ENCODE data around the gene SLFN14.
"Not testable (repeated sequence)": the region's sequence is repeated elsewhere in the genome, so short reads cannot be mapped to it uniquely, and the experiment has no call there.

Gene SLFN14

DNA sequence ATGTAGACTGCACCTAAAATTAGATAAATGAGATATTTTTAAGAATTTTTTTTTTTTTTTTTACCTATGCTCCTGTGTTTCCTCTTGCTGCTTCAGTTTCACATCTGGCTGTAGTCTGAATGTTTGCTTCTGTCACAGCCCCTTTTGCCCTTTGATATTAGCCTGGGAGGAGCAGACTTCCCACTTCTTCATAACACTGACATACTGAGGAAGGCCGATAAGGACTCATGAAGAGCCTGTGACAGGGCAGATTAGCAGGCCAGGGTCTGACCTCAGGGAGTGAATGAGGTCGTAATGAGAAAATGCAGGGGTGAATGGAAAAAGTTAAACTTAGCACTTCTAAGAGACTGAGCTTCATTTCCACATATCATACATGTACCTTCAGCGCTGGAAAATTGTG is at the start of gene SLFN14:
TSS of gene SLFN14 (minus strand) at position 117 of the 400 bp plus-strand sequence. CDS start 2,757 bp downstream, outside the sequence.
- no peak for DNase-seq (ENCODE audit: low read depth, low spot score)

DNA sequence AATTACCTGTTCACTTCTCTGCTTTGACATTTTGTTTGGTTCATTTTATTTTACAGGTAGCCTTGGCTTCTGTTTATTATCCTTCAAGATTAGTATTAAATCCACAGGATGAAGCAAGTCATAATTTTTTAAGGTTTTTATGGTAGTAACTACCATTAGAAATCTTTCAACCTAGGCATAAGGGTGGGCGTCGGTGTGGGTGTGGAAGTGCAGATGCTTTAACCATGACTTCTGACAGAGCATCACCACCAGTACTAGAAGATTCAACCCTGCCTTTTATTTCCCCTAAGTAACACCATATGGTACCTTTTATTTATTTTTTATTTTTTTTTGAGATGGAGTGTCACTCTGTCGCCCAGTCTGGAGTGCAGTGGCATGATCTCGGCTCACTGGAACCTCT is 49.2 kb upstream of the SLFN14 start:
- DNase-seq (ENCODE audit: low read depth, low spot score), result no peak

DNA sequence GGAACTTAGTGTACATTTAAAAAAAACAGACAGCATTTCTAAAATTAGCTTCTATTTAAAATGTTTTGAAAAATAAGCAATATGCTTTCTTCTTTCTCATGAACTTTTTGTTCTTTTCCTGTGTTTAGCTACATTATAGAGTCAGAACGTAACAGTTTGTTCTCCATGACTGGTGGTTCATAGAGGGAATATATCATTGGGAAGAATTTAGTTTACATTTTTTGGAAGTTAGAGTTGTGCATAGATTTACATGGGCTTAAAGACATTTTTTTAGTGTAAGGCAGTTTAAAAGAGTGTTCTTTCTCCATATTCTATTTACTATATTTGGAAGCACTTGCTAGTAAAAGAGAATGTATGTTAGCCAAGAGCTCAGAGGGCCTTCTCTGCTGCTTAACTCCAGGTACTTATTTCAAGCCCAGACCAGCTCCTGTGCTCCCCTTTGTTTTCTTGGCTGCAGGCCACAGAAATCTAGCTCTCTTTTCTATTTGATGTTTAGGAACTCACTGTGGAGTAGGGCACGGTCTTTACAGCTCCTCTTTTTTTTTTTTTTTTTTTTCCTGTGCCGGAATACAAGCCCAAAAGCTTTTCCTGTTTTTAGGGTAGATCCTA is 46.7 kb upstream of the SLFN14 start:
- DNase-seq (ENCODE audit: low read depth, low spot score), result no peak

DNA sequence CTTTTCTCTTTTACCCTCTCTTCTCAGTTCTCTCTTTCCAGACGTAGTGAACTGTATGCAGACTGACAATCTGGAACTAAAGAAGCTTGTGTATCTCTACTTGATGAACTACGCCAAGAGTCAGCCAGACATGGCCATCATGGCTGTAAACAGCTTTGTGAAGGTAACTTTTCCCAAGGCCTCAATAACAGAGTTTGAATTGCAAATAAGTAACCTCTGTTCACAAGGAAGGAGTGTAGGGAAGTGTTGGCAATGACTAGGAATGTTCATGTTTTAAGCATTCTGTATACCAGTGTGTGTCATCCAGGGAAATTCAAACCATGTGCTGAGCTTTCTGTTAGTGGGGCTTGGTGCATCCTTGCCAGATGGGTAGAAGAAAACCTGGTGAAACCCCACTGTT is 45.1 kb upstream of the SLFN14 start:
- DNase-seq (ENCODE audit: low read depth, low spot score), result no peak

DNA sequence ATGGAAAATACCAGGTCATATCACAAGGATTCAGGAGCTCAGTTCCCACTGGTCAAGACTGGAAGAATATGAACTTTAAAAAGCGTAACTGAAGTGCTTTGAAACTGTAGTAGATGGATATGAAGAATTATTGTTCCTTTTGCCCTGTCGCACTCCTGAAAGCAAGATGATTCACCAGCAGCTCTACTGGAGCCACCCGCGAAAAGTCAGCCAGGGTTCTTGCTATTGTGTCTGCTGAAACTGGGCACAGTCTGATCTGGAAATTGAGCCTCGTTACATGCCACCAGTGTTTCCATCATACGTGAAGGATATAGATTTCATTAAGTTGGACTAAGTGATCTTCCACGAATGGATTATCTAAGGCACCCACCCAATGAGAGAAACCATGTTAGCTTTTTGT is 43.1 kb upstream of the SLFN14 start:
- DNase-seq (ENCODE audit: low read depth, low spot score), result no peak

DNA sequence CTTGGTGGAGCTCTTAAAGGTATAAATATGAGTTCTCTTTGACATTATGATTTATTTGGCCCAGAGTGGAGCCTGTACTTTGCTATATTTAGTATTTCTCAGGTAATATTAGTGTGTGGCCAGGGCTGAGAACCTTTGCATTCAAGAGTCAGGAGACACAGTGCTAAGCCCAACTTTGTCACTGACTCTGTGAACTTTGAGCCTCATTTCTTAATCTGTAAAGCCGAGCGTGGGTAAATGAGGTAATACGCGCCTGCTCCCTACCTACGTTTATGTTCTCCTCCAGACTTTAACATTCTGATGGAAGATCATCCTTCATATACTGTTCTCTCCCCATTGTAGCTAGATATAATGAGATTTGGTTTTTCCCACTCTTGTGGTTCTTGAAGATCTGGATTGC is 37.0 kb upstream of the SLFN14 start:
- DNase-seq (ENCODE audit: low read depth, low spot score), result no peak

DNA sequence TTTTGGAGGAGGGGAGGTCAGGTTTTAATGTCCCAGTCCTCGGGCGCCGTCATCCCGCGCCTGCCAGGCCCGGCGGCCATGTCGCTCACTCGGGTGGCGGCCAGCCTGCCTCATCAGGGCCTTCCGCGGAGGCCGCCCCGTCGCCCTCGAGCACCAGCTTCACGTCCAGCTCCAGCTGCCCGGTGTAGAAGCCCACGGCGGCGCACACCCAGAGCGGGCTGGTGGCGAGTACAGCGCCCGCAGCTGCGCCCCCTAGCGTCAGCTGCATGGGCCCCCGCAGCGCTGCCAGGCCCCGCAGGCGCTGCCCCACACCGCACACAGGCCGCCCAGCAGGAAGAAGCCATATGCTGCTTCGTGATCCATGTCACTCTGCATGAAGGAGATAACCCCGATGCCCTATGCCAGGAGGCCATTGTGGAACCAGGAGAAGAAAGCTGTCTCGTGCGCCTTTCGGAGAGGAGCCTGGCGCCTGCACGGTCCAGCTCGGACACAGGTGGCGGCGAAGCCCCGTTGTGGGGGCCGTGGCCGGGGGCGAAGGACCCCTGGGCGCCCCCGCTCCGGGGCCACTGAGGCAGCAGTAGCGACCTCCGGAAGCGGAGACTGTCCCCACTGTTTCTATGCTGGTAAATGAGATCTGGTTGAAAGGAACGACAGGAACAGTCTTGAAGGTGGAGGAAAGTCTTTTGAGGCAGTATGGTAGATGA is 36.1 kb upstream of the SLFN14 start:
- DNase-seq (ENCODE audit: low read depth, low spot score), result peak; percentile 86

DNA sequence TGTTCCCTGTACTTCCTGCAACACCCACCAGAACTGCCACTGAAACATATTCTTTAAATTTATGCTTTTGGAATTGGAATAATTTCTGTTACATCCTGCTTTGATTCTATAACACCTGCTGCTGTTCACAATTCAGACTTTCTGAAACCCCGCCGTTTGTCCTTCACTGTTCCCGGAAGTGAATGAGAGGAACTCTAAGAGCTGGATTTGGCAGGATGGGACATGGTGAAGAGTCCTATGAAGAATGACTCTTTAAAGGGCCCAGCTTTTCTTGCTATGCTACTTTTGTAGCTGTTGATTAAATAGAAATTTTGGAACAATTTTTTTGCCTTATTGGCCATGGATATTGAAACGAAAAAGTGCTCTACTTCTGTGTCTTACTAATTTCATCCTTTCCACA is 35.5 kb upstream of the SLFN14 start:
- no peak for DNase-seq (ENCODE audit: low read depth, low spot score)

DNA sequence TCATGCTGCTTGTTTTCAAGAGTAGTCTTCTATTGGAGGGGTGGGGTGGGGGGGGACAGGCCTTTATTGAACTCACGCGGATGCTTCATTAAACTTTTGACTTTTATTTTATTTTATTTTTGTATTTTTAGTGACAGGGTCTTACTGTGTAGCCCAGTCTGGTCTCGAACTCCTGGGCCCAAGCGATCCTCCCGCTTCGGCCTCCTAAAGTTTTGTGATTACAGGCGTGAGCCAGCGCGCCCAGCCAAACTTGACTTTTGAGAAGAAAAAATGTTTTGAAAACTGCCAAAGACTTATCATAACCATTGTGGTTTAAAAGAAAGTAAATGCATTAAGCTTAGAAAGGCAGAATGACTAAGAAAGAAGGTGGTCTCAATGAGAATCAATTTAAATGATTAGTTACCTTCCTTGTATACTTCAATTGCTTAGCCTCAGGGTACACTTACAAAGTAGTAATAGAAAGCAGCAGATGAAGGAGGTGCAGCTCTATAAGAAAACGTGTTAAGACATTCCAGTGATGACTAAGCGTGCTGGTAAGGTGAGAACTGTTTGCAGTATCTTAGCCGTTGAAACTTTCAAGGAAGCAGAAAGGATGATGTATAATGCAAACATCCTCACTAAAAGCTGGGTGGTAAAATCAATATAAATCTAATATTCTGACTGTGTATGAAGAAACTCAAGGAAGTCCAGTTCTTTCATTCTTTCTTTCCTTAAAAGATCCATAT is 27.7 kb upstream of the SLFN14 start:
- peak; percentile 61 for DNase-seq (ENCODE audit: low read depth, low spot score)

DNA sequence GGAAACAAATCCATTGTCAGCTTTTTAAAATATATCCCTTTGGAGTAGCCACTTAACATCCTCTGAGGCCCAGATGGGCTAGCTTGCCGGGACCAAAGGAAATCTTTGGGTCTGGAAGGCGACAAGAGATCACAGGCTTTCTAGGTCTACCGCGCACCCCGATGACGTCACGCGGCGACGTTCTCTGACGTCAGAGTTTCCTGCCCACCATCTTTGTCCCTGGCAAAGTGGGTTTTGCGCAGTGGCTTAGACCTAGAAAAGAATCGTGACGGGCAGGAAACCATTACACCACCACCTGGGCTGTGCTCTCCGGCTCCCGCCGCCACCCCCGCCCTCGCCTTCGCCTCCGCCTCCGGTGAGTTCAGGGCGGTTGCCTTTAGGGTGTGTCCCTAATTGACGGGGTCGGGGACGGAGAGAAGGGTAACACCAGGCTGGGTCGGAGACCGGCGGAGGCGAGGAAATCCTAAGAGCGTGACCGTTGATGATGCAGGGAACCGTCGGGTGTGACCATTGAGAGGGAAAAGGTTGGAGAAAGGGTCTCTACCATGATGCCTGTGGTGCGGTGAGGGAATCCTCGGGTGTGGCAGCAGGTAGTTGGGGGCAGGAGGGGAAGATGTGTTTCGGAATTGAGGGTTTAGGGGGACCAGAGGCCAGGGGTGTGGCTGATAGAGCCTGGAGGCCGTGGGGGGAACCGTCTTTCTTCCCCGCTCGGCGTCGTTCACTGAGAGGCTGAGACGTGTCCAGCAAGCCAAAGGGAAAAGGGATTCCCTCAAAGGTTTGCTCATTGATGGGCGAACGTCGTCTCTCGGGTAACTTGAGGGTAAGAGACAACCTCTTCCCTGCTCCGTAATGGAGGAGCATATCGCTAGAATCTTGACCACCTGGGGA is 26.7 kb upstream of the SLFN14 start, which contains the start of gene AP2B1:
TSS of gene AP2B1 (plus strand) at position 249 of the 888 bp plus-strand sequence. CDS start 6,709 bp downstream, outside the sequence.
- peak; percentile 99 for DNase-seq (ENCODE audit: low read depth, low spot score)

DNA sequence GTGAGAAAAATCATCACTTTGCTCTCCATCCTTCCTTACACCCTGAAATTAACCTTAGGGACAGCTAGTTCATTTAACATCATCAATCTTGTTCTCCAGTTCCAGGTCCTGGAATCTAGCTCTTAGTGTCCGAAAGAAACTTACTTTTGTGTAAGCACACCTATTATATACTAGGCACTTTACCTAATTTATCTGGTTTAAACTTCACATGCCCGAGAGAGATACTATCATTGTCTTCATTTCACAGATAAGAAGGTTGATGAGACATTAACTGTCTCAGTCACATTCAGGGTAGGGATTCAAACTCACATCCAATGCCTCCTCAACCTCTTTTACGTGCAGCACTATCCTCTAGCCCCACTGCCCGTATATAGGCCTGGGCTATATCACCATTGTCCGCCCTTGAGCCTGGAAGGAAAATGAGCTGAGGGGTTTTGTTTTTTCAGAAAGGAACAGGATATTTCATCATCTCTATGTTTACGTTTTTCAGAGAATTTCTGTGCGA is 26.0 kb upstream of the SLFN14 start:
- no peak for DNase-seq (ENCODE audit: low read depth, low spot score)

DNA sequence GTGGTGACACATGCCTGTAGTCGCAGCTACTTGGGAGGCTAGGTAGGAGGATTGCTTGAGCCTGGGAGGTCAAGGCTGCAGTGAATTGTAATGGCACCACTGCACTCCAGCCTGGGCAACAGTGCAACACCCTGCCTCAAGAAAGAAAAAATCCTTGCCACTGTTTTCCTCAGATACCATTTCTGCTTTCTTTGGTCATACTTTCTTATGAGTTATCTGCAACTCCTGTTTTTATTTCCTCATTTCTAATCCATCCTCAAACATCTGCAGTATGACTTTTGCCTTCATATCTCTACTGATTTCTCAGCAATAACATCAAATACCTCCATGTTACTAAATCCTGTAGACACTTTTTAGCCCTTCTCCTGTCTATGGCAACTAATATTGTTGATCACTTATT is 23.4 kb upstream of the SLFN14 start:
- no peak for DNase-seq (ENCODE audit: low read depth, low spot score)

DNA sequence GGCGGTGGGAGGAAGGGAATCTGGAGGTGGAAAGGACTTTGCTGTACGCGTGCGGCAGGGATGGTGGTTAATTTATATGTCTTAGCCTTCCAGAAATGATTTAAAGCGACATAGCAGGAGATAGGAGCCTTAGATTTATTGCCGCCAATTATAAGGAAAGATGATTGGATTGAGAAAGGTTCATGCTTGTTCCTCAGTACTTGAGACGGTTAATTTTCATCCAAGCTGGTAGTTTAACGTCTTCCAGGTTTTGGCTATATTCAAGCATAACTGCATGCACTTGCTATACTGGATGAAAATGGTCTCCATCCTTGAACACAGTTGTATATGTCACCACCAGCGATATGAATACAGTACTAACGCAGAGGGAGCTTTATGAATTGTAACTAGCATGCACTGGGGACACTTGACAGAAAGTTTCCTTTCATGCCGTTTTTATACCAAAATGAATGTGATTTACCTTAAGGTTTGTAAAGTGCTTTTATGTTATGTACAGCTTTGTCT is 18.4 kb upstream of the SLFN14 start:
- no peak for DNase-seq (ENCODE audit: low read depth, low spot score)

DNA sequence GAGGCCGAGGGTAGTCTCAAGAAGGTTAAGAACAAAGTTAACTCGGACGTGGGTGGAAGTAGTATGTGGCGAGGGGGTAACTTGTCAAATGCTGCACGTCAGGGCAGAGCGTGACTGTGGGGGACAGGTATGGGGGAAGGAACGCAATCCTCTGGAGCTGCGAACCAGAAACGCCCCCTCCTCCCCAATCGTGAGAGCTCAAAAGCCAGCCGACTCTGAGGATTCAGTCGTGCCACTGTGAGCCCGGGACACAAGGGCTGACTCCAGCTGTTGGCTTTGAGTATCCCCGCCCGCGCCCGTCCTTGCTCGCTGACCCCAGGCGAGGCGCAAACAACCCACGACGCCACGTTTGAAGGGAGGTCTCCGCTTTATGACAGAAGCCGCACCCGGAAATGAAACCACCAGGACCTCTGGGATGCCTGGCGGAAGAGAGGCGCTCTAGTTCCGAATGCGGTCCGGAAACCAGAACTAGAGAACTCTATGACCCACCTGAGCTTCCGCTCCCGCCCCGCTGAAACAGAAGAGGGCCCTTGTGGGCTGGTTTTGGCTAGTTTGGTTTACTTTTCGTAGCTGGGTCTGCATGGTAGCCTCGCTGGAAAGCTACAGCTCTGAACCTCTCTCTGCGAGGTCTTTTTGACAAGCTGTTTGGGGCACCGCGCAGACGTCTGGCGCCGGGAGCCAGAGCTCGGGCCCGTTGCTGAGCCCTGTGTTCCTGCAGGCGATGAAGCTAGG is 17.7 kb upstream of the SLFN14 start, which contains the start of gene PEX12:
TSS of gene PEX12 (minus strand) at position 375 of the 732 bp plus-strand sequence. CDS start 550 bp downstream, outside the sequence.
- DNase-seq (ENCODE audit: low read depth, low spot score), result peak; percentile 90

DNA sequence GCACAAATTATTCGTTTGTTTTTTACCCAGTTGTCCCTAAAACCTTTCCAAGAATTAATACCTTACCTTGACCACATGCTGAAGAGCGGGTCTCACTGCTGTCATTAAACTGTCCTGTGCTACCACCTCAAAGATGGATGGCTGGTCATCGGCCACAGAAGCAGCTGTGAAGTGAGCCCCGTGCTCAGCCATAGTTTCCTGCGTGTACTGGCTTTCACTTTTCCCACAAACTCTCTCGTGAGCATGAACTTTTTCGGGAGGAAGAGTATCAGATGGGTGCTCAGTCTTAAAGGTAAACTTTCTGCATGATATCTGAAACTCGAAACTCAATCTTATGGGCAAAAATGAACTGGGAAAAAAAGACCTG is 17.2 kb upstream of the SLFN14 start:
- no peak for DNase-seq (ENCODE audit: low read depth, low spot score)

DNA sequence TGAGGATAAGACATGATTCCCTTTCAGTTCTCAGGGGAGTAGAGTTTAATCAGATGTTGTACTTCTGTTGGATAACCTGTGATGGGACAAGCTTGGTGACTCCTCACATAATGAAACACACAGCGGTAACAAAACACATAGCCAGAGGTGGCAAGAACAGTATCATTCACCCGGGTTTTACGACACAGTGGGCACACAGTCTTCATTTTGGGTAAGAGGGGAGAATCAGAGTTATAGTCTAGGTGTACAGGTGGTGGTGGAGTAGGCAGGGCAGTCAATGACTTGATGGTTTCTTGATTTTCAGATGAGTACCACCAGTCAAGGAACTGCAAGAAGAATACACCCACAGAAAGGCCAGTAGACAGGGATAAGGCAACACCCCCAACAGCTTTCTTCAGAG is 15.1 kb upstream of the SLFN14 start:
- no peak for DNase-seq (ENCODE audit: low read depth, low spot score)

DNA sequence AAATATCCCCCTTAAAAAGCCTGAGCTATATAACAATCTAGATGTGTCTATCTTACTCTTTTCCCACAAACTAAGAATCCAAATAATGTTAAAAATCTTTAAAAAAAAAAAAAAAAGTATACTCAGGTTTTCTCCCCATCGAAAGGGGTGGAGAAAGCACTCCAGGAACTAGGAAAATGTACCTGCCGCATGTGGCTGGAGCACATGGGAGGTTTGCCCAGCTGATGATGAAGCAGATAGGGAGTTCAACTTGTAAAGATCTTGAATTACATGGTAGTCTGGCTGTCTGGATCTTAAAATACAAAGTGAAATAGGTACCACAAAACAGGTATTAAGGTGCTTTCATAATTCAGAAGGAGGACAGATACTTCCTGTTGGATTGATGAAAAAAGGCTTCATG is 8.8 kb upstream of the SLFN14 start:
- DNase-seq (ENCODE audit: low read depth, low spot score), result no peak

DNA sequence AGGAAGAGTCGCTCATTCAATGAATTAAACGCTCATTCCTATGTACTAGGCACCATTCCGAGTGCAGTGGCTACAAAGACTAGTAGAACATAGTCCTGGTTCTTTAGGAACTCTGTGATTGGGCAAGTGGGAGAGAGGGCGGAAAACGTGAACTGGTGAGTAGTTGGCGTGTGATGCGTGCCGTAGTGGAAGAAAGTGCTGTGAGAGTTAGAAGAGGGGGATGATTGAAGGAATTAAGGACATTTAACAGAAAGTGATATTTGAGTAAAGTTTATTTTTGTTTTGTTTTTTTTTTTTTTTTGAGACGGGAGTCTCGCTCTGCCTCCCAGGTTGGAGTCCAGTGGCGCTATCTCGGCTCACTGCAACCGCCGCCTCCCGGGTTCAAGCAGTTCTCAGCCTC is 7.9 kb upstream of the SLFN14 start:
- DNase-seq (ENCODE audit: low read depth, low spot score), result peak; percentile 33

DNA sequence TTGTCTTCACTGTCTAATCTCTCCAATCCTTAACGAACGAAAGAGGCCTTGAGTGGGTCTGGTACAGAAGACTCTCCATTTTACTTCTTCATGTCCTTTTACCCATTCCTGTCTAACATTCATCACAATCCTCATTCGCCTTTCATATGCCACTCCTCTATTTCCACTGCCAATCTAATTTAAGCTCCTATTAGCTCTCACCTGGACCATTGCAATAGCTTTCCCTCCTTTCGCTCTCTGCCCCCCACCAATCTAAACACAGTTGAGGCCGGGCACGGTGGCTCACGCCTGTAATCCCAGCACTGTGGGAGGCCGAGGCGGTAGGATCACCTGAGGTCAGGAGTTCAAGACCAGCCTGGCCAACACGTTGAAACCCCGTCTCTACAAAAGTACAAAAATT is 6.3 kb upstream of the SLFN14 start:
- no peak for DNase-seq (ENCODE audit: low read depth, low spot score)

DNA sequence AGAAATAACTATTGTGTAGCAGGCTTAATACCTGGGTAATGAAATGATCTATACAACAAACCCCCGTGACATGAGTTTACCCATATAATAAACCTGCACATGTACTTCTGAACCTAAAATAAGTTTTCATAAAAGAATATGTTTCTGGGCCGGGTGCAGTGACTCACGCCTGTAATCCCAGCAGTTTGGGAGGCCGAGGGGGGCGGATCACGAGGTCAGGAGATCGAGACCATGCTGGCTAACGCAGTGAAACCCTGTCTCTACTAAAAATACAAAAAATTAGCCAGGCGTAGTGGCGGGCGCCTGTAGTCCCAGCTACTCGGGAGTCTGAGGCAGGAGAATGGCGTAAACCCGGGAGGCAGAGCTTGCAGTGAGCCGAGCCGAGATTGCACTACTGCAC is 2.6 kb upstream of the SLFN14 start:
- DNase-seq (ENCODE audit: low read depth, low spot score), result not testable (repeated sequence)
